Stimulated activated naive CD4-positive, alpha-beta T cell (primary cell): Measurements from ENCODE around the gene YARS2.
"Not testable (repeated sequence)": the region's sequence is repeated elsewhere in the genome, so short reads cannot be mapped to it uniquely, and the experiment has no call there.

Source experiments
- DNase-seq, 6 experiments: peaks; one replicate each; lab custom pipeline; 2025; lab: John Stamatoyannopoulos, UW

The YARS2 gene

GRCh38 chr12:32743264-32743663 is 12.4 kb downstream of the YARS2 start:
- no peak for DNase-seq

- no peak for DNase-seq
Observed at GRCh38 chr12:32742133-32742532, 13.6 kb downstream of the YARS2 start.

GRCh38 chr12:32739279-32739678 is 16.4 kb downstream of the YARS2 start:
- no peak for DNase-seq

- DNase-seq, result no peak
Observed at GRCh38 chr12:32737715-32738114, 18.0 kb downstream of the YARS2 start.

GRCh38 chr12:32736445-32736844 is 19.3 kb downstream of the YARS2 start:
- DNase-seq, result no peak

GRCh38 chr12:32734952-32735351 is 20.7 kb downstream of the YARS2 start:
- no peak for DNase-seq

GRCh38 chr12:32727237-32727636 is 28.5 kb downstream of the YARS2 start:
- no peak for DNase-seq

GRCh38 chr12:32726286-32726685 is 29.4 kb downstream of the YARS2 start:
- no peak for DNase-seq

- not testable (repeated sequence) for DNase-seq
Observed at GRCh38 chr12:32725308-32725707, 30.4 kb downstream of the YARS2 start.

GRCh38 chr12:32718926-32719325 is 36.8 kb downstream of the YARS2 start:
- no peak for DNase-seq

GRCh38 chr12:32714772-32715171 is 40.9 kb downstream of the YARS2 start:
- no peak for DNase-seq

- DNase-seq, result no peak
Observed at GRCh38 chr12:32708926-32709325, 46.8 kb downstream of the YARS2 start.

GRCh38 chr12:32706335-32707024 is 49.2 kb downstream of the YARS2 start:
- DNase-seq, result no peak

- no peak for DNase-seq
Observed at GRCh38 chr12:32705783-32706182, 49.9 kb downstream of the YARS2 start.

- no peak for DNase-seq
Observed at GRCh38 chr12:32702946-32703345, 52.8 kb downstream of the YARS2 start.

GRCh38 chr12:32702473-32702872 is 53.2 kb downstream of the YARS2 start:
- no peak for DNase-seq

- not testable (repeated sequence) for DNase-seq
Observed at GRCh38 chr12:32699437-32699836, 56.3 kb downstream of the YARS2 start.

GRCh38 chr12:32698285-32698684 is 57.4 kb downstream of the YARS2 start:
- no peak for DNase-seq

- DNase-seq, result no peak
Observed at GRCh38 chr12:32697445-32697844, 58.3 kb downstream of the YARS2 start.
